Hematopoietic multipotent progenitor cell treated with erythropoietin and hydrocortisone succinate and interleukin-3 and kit ligand, for 6 days (in vitro differentiated cells): ENCODE data around the gene EIF1.
"Not testable (repeated sequence)": the region's sequence is repeated elsewhere in the genome, so short reads cannot be mapped to it uniquely, and the experiment has no call there.

ENCODE experiments used
- DNase-seq: peaks from one replicate; pipeline ENCODE4 v3.0.0-alpha.2; 2015

EIF1 gene

DNA sequence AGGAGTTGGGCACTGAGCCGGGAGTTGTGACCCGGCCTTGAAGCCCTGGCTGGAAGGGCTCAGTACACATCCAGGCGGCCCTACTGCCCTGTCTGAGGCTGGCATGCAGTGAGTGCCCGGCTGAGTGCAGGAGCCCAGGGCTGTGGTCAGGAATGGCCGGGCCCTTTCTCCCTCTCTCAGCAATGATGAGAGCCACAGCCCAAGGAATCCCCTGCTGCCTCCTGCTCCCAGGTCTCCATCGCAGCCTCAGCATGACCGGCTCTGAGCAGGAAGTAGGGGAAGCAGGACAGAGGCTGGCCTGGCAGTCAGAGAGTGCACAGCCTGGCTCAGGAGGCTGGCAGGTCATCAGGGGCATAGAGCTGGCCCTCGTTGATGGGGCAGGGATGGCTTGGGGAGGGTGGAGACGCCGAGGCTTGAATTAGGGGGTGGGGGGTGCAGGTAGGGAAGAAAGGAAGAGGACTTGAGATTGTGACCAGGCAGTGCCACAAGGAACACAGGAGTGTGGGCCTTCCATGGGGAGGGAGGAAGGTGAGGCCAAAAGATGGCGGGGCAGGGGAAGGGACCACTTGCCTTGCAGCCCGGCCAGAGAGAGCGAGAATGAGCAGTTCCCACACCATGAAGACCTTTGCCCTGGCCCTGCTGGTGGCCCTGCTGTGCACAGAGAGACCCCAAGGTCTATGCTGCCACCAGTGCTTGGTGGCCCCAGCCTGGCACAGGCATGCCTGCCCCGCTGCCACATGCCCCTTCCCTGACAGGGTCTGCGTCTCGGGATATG, 32.2 kb upstream of the EIF1 start:
- no peak for DNase-seq

- DNase-seq = no peak
These were observed 31.4 kb upstream of the EIF1 start for GRCh38 chr17:41657176-41657754.

GRCh38 chr17:41657936-41658335, 30.7 kb upstream of the EIF1 start:
- DNase-seq = no peak

GRCh38 chr17:41658846-41659245, 29.8 kb upstream of the EIF1 start:
- no peak for DNase-seq

DNA sequence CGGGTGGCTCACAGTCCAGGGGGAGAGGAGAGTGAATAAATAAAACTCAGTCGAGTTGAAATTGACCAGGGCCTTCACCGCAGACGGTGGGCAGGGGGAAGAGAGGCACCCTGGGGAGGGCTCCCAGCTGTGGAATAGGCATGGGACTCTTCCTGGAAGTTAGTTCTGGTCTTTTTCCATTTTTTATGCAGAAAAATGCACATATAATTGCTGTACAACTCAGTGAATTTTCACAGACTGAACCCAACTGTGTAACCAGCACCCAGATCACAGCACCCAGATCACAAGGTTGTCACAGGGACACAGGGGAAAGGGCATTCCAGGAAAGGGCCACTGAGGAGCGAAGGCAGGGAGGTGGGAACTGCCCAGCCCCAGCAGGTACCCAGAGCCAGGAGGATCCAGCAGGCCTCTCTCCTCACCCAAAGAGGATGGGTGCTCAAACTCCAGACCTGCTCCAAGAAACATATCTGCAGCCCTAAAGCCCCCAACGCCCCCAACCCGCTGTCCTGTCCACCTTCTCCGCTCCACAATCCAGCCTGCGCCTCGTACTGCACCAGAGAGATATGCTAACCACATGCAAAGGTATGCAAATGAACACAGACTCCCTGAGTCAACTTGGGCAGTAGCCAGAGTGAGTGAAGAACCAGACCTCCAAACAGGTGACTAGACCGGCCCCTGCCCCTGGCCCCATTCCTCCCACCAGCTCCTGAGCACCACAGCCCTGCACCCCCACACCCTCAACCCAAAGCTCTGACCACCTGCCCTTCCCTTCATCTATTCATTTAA, 29.1 kb upstream of the EIF1 start:
- no peak for DNase-seq

GRCh38 chr17:41660221-41660711, 28.4 kb upstream of the EIF1 start:
- no peak for DNase-seq

DNA sequence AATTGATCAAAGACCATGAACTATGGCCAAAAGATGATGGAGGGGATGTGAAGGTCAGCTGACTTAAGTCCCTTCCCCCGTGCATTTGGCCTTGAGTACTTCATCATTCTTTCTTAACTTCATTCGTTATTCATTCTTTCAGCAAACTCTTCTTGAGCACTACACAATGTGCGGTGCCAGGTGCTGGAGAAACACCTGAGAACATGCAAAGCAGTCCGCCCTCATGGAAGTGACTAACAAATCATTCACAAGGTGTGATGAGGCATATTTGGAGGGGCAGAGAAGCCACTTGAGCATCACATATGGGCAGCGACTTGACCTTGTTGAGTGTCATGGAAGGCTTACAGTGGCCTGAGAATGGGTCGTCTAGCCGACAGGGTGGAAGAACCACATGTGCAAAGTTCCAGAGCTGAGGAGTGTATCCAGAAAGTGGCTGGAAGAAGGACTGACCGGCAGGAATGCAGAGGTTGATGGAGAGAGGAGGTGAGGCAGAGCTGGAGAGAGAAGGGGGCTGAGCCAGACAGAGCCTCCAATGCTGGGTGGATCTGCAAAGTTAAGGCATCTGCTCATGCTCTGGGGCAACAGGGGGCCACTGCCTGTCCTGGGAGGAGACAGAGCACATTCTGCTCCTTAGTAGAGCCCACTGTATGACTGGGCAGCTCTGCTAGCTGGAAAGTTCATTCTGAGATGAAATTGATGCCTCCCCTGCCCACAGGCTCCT, 25.1 kb upstream of the EIF1 start:
- no peak for DNase-seq

GRCh38 chr17:41664172-41664457, 24.6 kb upstream of the EIF1 start:
- DNase-seq = no peak

DNA sequence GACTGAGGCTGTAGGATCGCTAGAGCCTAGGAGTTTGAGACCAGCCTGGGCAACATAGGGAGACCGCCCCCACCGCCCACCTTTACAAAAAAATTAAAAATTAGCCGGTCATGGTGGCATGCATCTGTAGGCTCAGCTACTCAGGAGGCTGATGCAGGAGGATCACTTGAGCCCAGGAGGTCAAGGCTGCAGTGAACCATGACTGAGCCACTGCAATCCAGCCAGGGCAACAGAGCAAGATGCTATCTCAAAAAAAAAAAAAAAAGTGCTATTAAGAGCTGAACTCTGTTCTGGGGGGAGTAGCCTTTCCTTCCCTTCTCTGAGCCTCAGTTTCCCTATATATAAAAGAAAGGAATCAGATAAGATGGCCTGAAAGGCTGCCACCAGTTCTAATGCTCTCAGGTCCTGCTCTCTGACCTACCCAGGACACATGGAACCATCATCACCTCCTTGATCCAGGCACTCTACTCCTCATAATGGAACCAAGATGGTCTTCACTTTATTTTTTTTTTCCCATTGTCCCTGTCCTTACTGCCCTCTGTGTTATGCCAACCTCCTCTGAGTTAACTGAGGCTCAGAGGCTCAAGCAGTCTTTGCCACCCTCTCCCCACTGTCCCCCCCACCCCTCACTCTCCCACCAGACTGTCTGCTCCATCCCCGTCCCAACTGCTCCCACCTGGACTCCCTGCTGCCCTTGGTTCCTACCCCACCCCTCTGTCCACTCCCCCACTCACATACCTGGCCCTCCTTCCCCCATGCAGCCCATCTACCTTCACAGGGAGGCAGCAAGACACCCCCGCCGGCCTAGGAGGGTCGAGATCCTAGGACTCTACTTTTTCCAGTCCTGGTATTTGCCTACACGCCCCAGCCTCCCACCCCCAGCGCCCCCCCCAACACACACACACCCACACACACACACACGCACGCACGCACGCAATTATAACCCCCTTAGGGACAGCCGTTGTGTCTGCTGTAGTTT, 23.8 kb upstream of the EIF1 start:
- no peak for DNase-seq

- peak; percentile 92 for DNase-seq
These were observed 23.0 kb upstream of the EIF1 start for GRCh38 chr17:41665566-41666236.

DNA sequence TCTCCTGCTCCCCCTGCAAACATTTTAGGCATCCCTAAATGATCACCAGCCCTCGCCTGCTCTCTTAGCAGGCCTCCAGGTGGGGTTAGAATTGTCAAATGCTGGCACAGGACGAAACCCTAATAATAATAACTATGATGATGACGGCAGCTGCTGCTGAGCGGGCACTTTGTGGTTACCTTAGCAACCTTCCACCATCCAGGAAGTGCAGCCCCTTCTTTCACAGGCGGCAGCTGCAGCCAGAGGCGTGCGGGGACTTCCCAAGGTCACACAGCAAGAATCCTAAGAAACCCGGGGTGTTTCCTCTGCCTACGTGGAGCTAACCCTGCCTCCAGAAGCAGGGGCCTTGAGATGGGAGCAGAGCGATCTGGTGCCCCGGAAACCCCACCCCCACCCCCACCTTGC, 22.4 kb upstream of the EIF1 start:
- peak; percentile 64 for DNase-seq

- DNase-seq = peak; percentile 94
These were observed 21.9 kb upstream of the EIF1 start for GRCh38 chr17:41666708-41667279.

- DNase-seq = peak; percentile 26
These were observed 21.2 kb upstream of the EIF1 start for GRCh38 chr17:41667280-41668041.

DNA sequence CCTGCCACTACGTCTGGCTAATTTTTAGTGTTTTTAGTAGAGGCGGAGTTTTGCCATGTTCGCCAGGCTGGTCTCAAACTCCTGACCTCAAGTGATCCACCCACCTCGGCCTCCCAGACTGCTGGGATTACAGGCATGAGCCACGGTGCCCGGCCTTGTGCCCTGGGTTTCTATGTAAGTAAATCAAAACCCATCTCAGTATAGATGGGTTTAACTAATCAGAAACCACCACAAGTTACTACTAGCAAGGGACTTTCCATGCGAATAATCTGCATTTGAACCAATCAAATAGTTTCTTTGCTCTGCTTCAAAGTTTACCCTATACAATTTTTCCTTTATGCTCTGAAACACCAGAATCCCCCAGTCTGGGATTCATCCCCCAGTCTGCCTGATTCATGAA, 16.5 kb upstream of the EIF1 start:
- no peak for DNase-seq

- DNase-seq = not testable (repeated sequence)
These were observed 13.3 kb upstream of the EIF1 start for GRCh38 chr17:41675157-41676057.

DNA sequence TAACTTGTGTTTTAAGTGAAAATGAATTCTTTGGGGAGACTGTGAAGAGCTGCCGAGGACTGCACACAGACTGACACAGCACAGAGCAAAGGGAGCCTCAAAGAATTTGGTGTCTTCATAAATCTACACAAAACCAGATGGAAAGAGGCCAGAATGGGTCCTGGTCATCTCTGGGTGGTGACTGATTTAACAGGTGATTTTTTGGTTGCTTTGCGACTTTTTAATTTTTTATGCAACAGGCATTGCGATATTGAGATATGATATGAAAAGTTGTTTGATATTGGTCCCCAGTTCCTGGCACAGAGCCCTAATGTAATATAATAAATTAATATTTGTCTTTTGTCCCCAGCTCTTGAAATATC, 12.6 kb upstream of the EIF1 start:
- no peak for DNase-seq

- DNase-seq = peak; percentile 61
These were observed 10.2 kb upstream of the EIF1 start for GRCh38 chr17:41678411-41678906.

- peak; percentile 97 for DNase-seq
These were observed 9.6 kb upstream of the EIF1 start for GRCh38 chr17:41678907-41679739.
